GF-D8 (cell line): ENCODE data around the gene RNPS1.

Source experiments
- DNase-seq: peaks from one replicate; lab custom pipeline; 2025; lab: John Stamatoyannopoulos, UW

RNPS1 gene

DNA sequence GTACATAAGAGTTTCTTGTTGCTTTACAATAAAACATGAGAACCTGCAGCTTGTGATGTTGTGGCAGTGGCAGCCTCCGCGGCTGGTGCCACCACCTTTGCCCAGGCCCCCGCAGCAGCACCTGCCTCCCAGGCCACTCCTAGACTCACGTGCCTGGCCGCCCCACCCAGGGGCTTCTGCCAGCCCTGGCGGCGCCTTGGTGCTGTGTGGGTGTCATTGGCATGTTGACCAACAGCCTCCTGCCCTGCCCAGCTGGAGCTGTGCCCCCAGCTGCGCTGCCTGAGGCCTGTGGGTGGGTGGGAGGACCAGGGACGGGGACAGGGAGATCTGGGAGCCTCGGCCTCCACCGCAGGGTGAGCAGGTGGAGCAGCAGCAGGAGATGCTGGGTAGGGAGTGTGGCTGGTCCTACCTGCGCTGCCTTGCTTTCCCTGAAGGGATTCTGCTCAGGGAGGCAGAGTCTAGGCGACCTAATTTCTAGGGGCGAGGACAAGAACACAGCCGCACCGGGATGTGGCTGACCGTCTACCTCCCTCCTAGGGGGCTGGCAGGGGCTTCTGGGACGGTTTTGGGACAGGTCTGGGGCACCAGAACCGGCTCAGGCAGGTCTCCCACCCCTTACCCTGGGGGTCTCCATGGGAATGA lies 32.1 kb downstream of the RNPS1 start:
- no peak for DNase-seq

DNA sequence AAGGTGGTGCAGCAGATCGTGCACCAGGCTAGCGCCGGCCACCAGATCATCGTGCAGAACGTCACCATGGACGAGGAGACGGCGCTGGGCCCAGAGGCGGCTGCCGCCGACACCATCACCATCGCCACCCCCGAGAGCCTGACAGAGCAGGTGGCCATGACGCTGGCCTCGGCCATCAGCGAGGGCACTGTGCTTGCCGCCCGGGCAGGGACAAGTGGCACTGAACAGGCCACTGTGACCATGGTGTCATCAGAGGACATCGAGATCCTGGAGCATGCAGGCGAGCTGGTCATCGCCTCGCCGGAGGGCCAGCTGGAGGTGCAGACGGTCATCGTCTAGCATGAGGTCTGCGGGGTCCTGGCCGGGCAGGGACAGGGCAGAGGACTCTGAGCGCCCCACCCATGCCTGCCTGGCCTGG lies 32.7 kb downstream of the RNPS1 start:
- DNase-seq: no peak

GRCh38 chr16:2234813-2235170 lies 33.1 kb downstream of the RNPS1 start:
- DNase-seq: no peak

DNA sequence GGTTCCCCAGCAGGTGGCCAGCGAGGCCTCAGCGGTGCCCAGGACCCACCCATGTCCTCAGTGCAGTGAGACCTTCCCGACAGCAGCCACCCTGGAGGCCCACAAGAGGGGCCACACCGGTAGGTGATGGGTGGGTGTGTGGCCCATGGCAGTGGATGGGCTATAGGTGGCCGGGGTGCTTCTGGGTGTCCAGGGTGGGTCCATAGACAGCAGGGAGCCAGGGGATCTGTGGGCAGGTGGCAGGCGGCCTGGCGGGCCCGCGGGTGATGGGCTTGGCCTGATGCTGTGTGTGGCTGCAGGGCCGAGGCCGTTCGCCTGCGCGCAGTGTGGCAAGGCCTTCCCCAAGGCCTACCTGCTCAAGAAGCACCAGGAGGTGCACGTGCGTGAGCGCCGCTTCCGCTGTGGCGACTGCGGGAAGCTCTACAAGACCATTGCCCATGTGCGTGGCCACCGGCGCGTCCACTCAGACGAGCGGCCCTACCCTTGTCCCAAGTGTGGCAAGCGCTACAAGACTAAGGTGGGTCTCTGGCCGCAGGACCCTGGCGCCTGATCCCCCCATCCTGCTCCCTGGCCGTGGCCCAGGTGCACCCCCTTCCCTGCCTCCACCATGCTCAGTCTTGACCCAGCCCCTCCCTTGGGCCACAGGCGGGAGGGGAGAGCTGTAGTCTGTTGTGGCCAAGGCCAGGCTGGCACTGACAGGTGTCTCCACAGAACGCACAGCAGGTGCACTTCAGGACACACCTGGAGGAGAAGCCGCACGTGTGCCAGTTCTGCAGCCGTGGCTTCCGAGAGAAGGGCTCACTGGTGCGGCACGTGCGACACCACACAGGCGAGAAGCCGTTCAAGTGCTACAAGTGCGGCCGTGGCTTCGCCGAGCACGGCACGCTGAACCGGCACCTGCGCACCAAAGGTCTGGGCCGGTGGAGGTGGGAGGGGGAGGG lies 33.8 kb downstream of the RNPS1 start:
- DNase-seq: no peak

DNA sequence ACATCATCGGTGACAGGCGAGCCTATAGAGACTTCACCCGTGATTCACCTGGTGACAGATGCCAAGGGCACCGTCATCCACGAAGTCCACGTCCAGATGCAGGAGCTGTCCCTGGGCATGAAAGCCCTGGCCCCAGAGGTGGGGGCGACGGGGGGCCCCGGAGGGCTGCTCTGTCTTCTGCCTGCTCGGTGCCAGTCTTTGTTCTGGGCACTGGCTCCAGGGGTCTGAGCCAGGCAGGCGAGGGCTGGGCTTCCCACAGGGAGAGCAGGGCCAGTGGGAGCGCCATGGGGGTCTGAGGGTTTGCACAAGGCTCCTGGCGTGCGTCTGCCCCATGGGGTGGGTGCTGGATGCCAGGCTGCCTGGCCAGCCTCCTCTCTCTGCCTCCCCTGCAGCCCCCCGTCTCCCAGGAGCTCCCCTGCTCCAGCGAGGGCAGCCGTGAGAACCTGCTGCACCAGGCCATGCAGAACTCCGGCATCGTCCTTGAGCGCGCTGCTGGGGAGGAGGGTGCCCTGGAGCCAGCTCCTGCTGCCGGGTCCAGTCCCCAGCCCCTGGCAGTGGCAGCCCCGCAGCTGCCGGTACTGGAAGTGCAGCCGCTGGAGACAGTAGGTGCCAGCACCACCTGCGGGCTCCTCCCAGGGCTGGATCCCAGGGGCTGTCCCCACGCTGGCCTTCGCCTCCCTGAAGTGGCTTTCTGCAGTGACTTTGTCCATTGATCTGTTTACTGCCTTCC lies 34.7 kb downstream of the RNPS1 start:
- DNase-seq: no peak

GRCh38 chr16:2232094-2232990 lies 35.6 kb downstream of the RNPS1 start:
- no peak for DNase-seq

- no peak for DNase-seq
These were observed 36.7 kb downstream of the RNPS1 start for GRCh38 chr16:2231016-2231931.

- no peak for DNase-seq
These were observed 37.5 kb downstream of the RNPS1 start for GRCh38 chr16:2230376-2230775.

DNA sequence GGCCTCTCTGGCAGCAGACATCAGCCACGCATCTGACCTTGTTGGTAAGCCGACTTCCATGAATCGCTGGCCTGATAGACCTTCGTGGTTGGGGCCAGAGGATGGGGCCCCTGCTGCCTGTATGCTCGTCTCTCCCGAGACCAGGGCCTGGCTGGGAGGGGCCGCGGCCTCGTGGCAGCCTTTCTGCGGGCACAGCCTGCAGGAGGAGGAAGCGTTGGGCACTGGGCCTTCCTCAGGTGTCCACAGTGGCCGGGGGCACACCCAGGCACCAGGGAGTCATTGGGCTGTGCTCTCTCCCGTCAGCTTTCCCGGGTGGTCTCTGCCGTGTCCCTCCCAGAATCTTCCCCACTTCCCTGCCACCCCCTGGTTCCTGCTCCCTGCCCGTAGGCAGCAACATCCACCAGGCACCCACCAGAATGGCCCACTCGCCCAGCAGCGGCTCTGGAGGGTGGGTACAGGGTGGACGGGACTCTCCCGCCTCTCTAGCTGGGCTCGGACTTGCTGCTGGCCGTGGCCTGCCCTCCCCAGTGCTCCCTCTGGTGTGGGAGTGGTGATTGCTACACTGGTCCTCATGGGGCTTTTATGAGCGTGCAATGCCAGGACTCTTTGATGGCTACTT lies 38.2 kb downstream of the RNPS1 start:
- no peak for DNase-seq

DNA sequence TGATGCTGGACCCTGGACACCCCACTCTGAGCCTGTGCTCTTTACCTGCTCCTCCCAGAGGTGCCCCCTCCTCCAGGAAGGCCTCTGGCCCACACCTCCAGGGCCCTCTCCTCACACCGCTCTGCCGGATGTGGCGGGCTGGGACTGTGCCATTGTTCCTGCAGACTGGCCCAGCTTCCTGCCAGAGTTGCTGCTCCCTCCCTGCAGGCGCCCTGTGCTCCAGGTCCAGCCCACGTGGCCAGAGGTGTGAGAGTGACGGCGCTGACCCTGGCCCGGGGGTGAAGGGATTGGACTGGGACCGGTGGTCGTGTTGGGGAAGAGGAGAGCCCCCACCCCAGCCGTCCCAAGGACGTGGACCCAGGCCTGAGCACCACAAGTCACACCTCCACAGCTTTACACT lies 38.8 kb downstream of the RNPS1 start:
- DNase-seq: no peak

GRCh38 chr16:2228161-2228824 lies 39.6 kb downstream of the RNPS1 start:
- no peak for DNase-seq

DNA sequence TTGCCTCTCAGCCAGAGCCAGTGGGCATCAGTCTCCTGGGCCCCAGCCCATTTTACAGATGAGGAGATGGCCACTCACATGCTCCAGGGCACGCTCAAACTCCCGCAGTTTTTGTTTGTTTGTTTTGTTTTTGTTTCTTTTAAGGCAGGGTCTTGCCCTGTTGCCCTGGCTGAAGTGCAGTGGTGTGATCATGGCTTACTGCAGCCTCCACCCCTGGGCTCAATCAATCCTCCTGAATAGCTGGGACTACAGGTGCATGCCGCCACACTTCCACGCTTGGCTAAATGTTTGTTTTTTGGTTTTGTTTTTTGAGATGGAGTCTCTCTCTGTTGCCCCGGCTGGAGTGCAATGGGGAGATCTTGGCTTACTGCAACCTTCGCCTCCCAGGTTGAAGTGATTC lies 41.0 kb downstream of the RNPS1 start:
- DNase-seq: no peak

DNA sequence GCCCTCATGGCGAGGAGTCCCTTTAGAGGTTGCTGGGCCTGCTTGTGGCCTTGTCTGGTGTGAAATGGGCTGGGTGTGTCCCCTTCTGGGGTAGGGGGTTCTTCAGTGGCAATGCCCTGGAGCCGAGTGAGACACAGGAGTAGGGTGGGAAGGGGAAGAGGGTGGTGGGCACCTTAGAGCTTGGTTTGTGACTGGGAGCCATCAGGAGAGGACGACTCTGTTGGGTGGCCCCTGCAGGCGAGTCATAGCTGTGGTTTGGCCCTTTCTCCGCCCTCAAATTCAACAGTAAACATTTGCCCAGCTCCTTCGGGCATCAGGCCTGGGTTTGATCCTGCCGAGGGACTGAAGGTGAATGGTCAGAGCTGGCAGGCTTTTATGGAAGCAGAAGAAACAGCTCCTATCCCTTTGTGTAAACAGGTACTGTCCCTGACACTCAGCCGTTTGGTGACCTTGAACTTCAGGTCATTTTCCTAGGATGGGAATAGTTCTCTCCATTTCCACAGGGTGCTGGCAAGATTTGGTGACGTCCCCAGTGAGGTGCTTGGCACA lies 41.6 kb downstream of the RNPS1 start:
- DNase-seq: no peak

DNA sequence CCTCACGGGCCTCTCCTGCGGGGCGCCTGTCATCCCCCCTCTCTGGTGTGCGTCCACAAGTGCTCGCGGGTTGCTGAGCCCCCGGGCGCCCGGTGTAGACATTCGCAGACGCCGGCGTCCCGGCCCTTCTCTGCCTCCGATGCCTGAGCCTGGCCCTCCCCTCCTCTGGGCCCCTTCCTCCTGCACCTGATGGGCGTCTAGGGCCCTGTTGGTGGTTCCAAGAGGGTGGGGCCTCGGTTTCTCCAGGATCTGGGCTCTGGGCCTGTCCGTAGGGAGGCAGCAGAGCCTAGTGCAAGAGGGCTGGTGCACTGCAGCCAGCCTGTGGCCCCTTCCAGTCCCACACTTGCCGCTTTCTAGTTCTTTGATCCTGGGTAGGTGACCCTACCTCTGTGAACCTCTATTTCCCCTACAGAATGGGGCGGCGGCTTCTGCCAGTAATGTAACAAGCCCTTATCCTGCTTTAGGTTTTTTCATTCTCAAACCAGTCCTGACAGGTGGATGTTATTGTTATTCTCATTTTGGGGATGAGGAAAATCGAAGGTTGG lies 43.9 kb downstream of the RNPS1 start:
- DNase-seq: no peak

- peak; percentile 97 for DNase-seq
These were observed 44.5 kb downstream of the RNPS1 start, which contains the start of gene E4F1 for GRCh38 chr16:2223221-2223941. Gene E4F1 (plus strand): TSS chr16:2223591. CDS start chr16:2223614, 23 bp downstream.

DNA sequence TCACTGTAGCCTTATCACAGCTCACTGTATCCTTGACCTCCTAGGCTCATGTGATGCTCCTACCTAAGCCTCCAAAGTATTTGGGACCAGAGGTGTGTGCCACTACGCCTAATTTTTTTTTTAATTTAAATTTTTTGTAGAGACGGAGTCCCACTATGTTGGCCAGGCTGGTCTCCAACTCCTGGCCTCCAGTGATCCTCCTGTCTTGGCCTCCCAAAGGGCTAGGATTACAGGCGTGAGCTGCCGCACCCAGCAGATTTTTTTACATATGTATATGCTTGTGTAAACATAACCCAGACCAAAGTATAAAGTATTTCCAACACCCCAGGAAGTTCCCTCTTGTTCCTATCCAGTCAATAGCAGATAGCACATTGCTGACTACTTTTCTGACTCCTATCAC lies 51.6 kb downstream of the RNPS1 start:
- DNase-seq: no peak

GRCh38 chr16:2214719-2214968 lies 53.3 kb downstream of the RNPS1 start, which contains the start of gene PGP:
Gene PGP (minus strand): TSS chr16:2214840. CDS start chr16:2214777, 63 bp downstream.
- DNase-seq: no peak
